ENCODE measurements around the gene CFAP74. TPM values are rescaled to one million over a fixed set of nuclear protein-coding genes. Genes with fewer than 3 reads are reported as not detected.

The CFAP74 gene
- total and polyA plus RNA-seq, 2 of the 4 experiments (the other 2 are of a cell fraction) = not detected

GRCh38 chr1:1959459-1959839 lies 44.1 kb downstream of the CFAP74 start (continued):
- TF ChIP-seq USF2 (IDR thresholded peaks at IDR 0.05; ENCODE audit: low read depth, low read length) (no peak), FOS (IDR thresholded peaks at IDR 0.05; ENCODE audit: low read depth, low read length) (no peak), RCOR1 (IDR thresholded peaks at IDR 0.05; ENCODE audit: insufficient replicate concordance, low read length) (no peak), MAZ (IDR thresholded peaks at IDR 0.05; ENCODE audit: borderline replicate concordance, low read depth, low read length) (no peak), MXI1 (IDR thresholded peaks at IDR 0.05; ENCODE audit: borderline replicate concordance, low read depth, low read length) (no peak), NFE2L2 (IDR thresholded peaks at IDR 0.05; ENCODE audit: low read depth, low read length) (no peak), RFX5 (IDR thresholded peaks at IDR 0.05; ENCODE audit: low read depth, low read length) (no peak)
